Activated naive CD4-positive, alpha-beta T cell treated with anti-CD3 and anti-CD28 coated beads, Interleukin-2, amount 10 ng/mL, durations not matched to agents 7 days and 5 days (primary cell): ENCODE measurements around the gene CALB2.

ENCODE experiments used
- CTCF ChIA-PET: fragments of 350-600 bp; sonication (Branson Sonifier 250); formaldehyde crosslinking; loops from one replicate; lab custom pipeline; 2021; ENCODE audit warnings: antibody characterized with exemption; lab: Charles Lee
- DNase-seq: peaks from one replicate; pipeline ENCODE4 v3.0.0-alpha.2; 2020
- H3K27ac Mint-ChIP-seq: one replicate; pipeline ENCODE4 v1.8.0; 2021; ENCODE audit warnings: mild to moderate bottlenecking, moderate library complexity, mixed read lengths
- H3K27me3 Mint-ChIP-seq: one replicate; pipeline ENCODE4 v1.8.0; 2021; ENCODE audit warnings: mild to moderate bottlenecking, mixed read lengths
- H3K36me3 Mint-ChIP-seq: one replicate; pipeline ENCODE4 v1.8.0; 2021; ENCODE audit warnings: mixed read lengths
- H3K4me1 Mint-ChIP-seq: one replicate; pipeline ENCODE4 v1.8.0; 2021; ENCODE audit warnings: mixed read lengths
- H3K4me3 Mint-ChIP-seq: one replicate; pipeline ENCODE4 v1.8.0; 2021; ENCODE audit warnings: mild to moderate bottlenecking, moderate library complexity, mixed read lengths
- H3K9me3 Mint-ChIP-seq: one replicate; pipeline ENCODE4 v1.8.0; 2021; ENCODE audit warnings: mixed read lengths

CALB2 gene

GRCh38 chr16:71384073-71384724 lies 25.7 kb downstream of the CALB2 start:
- H3K4me1 Mint-ChIP-seq = peaks cover 3% of the 10 kb centered on the region
- peaks cover 20% of the 10 kb centered on the region for H3K27me3 Mint-ChIP-seq
- no peak overlapping the region for H3K27ac Mint-ChIP-seq
- no peaks in the 10 kb centered on the region for H3K36me3 Mint-ChIP-seq
- H3K9me3 Mint-ChIP-seq = peaks cover 4% of the 10 kb centered on the region
- DNase-seq = no peak
- no peak overlapping the region for H3K4me3 Mint-ChIP-seq
- CTCF ChIA-PET = interaction anchor here (0.6 kb wide), 1 partner anchor 533 kb away, joined by 3 read pairs; no protein-coding TSS in a partner anchor

- Mint-ChIP-seq H3K27me3 (peaks cover 20% of the 10 kb centered on the region), H3K36me3 (no peaks in the 10 kb centered on the region), H3K4me3 (no peak overlapping the region), H3K27ac (no peak overlapping the region), H3K9me3 (peaks cover 4% of the 10 kb centered on the region), H3K4me1 (peaks cover 3% of the 10 kb centered on the region)
- CTCF ChIA-PET = no interaction called here
- DNase-seq = no peak
Measured at GRCh38 chr16:71387045-71387871, 28.7 kb downstream of the CALB2 start.

GRCh38 chr16:71389330-71389729 lies 30.8 kb downstream of the CALB2 start:
- Mint-ChIP-seq H3K27me3 (peaks cover 24% of the 10 kb centered on the region), H3K4me3 (no peak overlapping the region), H3K9me3 (peaks cover 4% of the 10 kb centered on the region), H3K36me3 (no peaks in the 10 kb centered on the region), H3K4me1 (peaks cover 3% of the 10 kb centered on the region), H3K27ac (no peak overlapping the region)
- no peak for DNase-seq
- CTCF ChIA-PET = no interaction called here

- Mint-ChIP-seq H3K4me1 (no peaks in the 10 kb centered on the region), H3K27me3 (peaks cover 10% of the 10 kb centered on the region), H3K27ac (no peak overlapping the region), H3K36me3 (no peaks in the 10 kb centered on the region), H3K9me3 (no peaks in the 10 kb centered on the region), H3K4me3 (no peak overlapping the region)
- DNase-seq = no peak
- CTCF ChIA-PET = no interaction called here
Measured at GRCh38 chr16:71396594-71396993, 38.1 kb downstream of the CALB2 start.

- CTCF ChIA-PET = interaction anchor here (0.7 kb wide), 1 partner anchor 1585 kb away, joined by 3 read pairs; no protein-coding TSS in a partner anchor
- Mint-ChIP-seq H3K4me1 (no peaks in the 10 kb centered on the region), H3K27ac (no peak overlapping the region), H3K9me3 (no peaks in the 10 kb centered on the region), H3K36me3 (no peaks in the 10 kb centered on the region), H3K4me3 (no peak overlapping the region), H3K27me3 (peaks cover 6% of the 10 kb centered on the region)
- DNase-seq = no peak
Measured at GRCh38 chr16:71399801-71400563, 41.5 kb downstream of the CALB2 start.

GRCh38 chr16:71402007-71402406 lies 43.5 kb downstream of the CALB2 start:
- Mint-ChIP-seq H3K9me3 (no peaks in the 10 kb centered on the region), H3K27ac (no peak overlapping the region), H3K4me3 (no peak overlapping the region), H3K4me1 (peaks cover 5% of the 10 kb centered on the region), H3K27me3 (peaks cover 16% of the 10 kb centered on the region), H3K36me3 (no peaks in the 10 kb centered on the region)
- CTCF ChIA-PET = no interaction called here
- DNase-seq = no peak

- no peak for DNase-seq
- Mint-ChIP-seq H3K4me1 (peaks cover 6% of the 10 kb centered on the region), H3K27me3 (peaks cover 22% of the 10 kb centered on the region), H3K27ac (no peak overlapping the region), H3K9me3 (no peaks in the 10 kb centered on the region), H3K4me3 (no peak overlapping the region), H3K36me3 (no peaks in the 10 kb centered on the region)
- CTCF ChIA-PET = no interaction called here
Measured at GRCh38 chr16:71402674-71403073, 44.2 kb downstream of the CALB2 start.

- no peak for DNase-seq
- no peaks in the 10 kb centered on the region for H3K9me3 Mint-ChIP-seq
- H3K36me3 Mint-ChIP-seq = no peaks in the 10 kb centered on the region
- no peak overlapping the region for H3K4me3 Mint-ChIP-seq
- peaks cover 8% of the 10 kb centered on the region for H3K4me1 Mint-ChIP-seq
- CTCF ChIA-PET = interaction anchor here (0.8 to 1.5 kb wide), 3 partner anchors 8 to 207 kb away, joined by 3 to 9 read pairs (median 6); no protein-coding TSS in a partner anchor
- no peak overlapping the region for H3K27ac Mint-ChIP-seq
- peaks cover 25% of the 10 kb centered on the region for H3K27me3 Mint-ChIP-seq
Measured at GRCh38 chr16:71404364-71404763, 45.8 kb downstream of the CALB2 start.

GRCh38 chr16:71406316-71406715 lies 47.8 kb downstream of the CALB2 start:
- CTCF ChIA-PET = no interaction called here
- DNase-seq = no peak
- H3K9me3 Mint-ChIP-seq = no peaks in the 10 kb centered on the region
- no peaks in the 10 kb centered on the region for H3K36me3 Mint-ChIP-seq
- peaks cover 39% of the 10 kb centered on the region for H3K27me3 Mint-ChIP-seq
- H3K4me3 Mint-ChIP-seq = no peak overlapping the region
- peaks cover 8% of the 10 kb centered on the region for H3K4me1 Mint-ChIP-seq
- H3K27ac Mint-ChIP-seq = no peak overlapping the region

- Mint-ChIP-seq H3K9me3 (no peaks in the 10 kb centered on the region), H3K4me1 (peaks cover 8% of the 10 kb centered on the region), H3K27me3 (peaks cover 39% of the 10 kb centered on the region), H3K36me3 (no peaks in the 10 kb centered on the region), H3K27ac (no peak overlapping the region), H3K4me3 (no peak overlapping the region)
- no peak for DNase-seq
- CTCF ChIA-PET = interaction anchor here (1.1 kb wide), 1 partner anchor 93 kb away, joined by 3 read pairs; no protein-coding TSS in a partner anchor
Measured at GRCh38 chr16:71406724-71407123, 48.2 kb downstream of the CALB2 start.

GRCh38 chr16:71407731-71408130 lies 49.2 kb downstream of the CALB2 start:
- DNase-seq = no peak
- no peak overlapping the region for H3K27ac Mint-ChIP-seq
- H3K4me1 Mint-ChIP-seq = peaks cover 8% of the 10 kb centered on the region
- no peaks in the 10 kb centered on the region for H3K9me3 Mint-ChIP-seq
- CTCF ChIA-PET = interaction anchor here (0.8 to 1.1 kb wide), 2 partner anchors 91 to 92 kb away, joined by 3 to 4 read pairs; no protein-coding TSS in a partner anchor
- H3K27me3 Mint-ChIP-seq = peaks cover 47% of the 10 kb centered on the region
- no peaks in the 10 kb centered on the region for H3K36me3 Mint-ChIP-seq
- no peak overlapping the region for H3K4me3 Mint-ChIP-seq

GRCh38 chr16:71408536-71408935 lies 50.0 kb downstream of the CALB2 start:
- Mint-ChIP-seq H3K9me3 (no peaks in the 10 kb centered on the region), H3K27ac (no peak overlapping the region), H3K4me1 (peaks cover 8% of the 10 kb centered on the region), H3K4me3 (no peak overlapping the region), H3K36me3 (no peaks in the 10 kb centered on the region), H3K27me3 (peaks cover 49% of the 10 kb centered on the region)
- CTCF ChIA-PET = no interaction called here
- no peak for DNase-seq

- peaks cover 49% of the 10 kb centered on the region for H3K27me3 Mint-ChIP-seq
- no peak for DNase-seq
- no peak overlapping the region for H3K4me3 Mint-ChIP-seq
- H3K36me3 Mint-ChIP-seq = no peaks in the 10 kb centered on the region
- no peaks in the 10 kb centered on the region for H3K9me3 Mint-ChIP-seq
- peaks cover 8% of the 10 kb centered on the region for H3K4me1 Mint-ChIP-seq
- CTCF ChIA-PET = interaction anchor here (5.4 kb wide), 1 partner anchor 201 kb away, joined by 36 read pairs; no protein-coding TSS in a partner anchor
- no peak overlapping the region for H3K27ac Mint-ChIP-seq
Measured at GRCh38 chr16:71409011-71409775, 50.7 kb downstream of the CALB2 start.
